ENCODE data around the gene ALDH8A1. TPM values are rescaled to one million over a fixed set of nuclear protein-coding genes. Genes with fewer than 3 reads are reported as not detected.
A peak's percentile ranks its signal among the peaks of the same experiment; 100 is the strongest.
"Not testable (repeated sequence)": the region's sequence is repeated elsewhere in the genome, so short reads cannot be mapped to it uniquely, and the experiment has no call there.

ALDH8A1 gene
- total and polyA plus RNA-seq, 2 experiments from 2014 or later, result 2.0 to 2.1 TPM

DNA sequence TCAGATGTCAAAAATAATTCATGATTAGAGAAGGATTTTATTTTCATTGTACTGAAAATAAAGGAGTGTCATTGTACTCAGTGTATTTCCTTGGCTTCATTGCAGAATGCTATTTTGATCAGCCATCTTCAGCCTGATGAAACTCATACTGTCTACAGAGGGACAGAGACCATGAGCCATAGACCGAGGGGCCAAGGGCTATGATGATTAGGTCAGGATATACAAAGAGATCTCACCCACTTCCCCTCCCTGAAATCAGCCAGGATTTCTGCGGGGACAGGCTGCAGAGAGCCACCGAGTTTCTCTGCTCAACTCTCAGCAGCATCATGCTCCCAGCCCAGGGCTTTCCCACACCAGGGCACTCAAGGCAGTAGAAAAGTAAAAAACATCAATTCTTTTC is 47.0 kb downstream of the ALDH8A1 start:
- Histone ChIP-seq H3K36me3 (no peaks in the 10 kb centered on the region), H3K27me3 (no peaks in the 10 kb centered on the region), H3K27ac (no peak overlapping the region), H3K4me3 (no peak overlapping the region), H3K9me3 (ENCODE audit: low read depth) (no peaks in the 10 kb centered on the region), H3K4me1 (ENCODE audit: low read depth) (no peaks in the 10 kb centered on the region)
- DNase-seq (ENCODE audit: low read depth in 1 of 2, low spot score in 1 of 2), result peak in 1 of 2 donors; percentile 9
- TF ChIP-seq, protein P1, sequence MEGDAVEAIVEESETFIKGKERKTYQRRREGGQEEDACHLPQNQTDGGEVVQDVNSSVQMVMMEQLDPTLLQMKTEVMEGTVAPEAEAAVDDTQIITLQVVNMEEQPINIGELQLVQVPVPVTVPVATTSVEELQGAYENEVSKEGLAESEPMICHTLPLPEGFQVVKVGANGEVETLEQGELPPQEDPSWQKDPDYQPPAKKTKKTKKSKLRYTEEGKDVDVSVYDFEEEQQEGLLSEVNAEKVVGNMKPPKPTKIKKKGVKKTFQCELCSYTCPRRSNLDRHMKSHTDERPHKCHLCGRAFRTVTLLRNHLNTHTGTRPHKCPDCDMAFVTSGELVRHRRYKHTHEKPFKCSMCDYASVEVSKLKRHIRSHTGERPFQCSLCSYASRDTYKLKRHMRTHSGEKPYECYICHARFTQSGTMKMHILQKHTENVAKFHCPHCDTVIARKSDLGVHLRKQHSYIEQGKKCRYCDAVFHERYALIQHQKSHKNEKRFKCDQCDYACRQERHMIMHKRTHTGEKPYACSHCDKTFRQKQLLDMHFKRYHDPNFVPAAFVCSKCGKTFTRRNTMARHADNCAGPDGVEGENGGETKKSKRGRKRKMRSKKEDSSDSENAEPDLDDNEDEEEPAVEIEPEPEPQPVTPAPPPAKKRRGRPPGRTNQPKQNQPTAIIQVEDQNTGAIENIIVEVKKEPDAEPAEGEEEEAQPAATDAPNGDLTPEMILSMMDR (IDR thresholded peaks at IDR 0.05; ENCODE audit: low read depth, low read length), result no peak

DNA sequence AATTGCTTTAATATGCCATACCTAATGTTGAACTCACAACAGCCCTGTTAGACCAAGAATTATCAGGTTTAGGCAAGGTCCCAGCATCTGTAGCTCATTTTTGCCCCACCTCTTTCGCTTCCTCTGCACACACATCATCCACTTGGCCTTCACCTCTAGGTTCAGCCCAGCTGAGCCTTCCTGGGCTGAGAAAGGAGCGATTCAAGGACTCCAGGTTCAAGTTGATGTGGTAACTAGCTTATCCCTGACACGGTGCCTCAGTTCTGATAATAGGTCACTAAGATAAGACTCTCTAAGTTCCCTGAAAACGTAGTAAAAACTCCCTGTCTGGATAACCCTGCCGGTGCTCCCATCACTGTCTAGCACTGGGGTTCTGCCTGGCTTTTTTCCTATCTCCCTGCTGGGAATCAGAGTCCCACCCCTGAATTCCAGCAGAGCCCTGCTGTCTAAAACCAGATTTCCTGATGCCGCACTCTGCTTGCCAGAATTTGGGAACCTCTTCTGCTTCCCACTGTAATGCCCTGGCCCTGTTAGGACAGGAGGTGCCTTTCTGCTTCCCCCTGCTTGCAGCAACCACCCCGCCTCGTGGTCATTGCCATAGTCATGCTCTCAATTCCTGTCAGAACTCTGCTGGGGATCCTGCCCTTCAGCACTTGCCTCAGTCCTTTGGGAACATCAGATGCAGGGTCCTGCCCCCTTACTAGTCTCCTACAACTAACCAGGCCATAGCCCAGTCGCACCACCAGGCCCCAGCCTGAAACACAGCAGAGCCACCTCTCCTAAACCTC is 47.6 kb downstream of the ALDH8A1 start:
- peak in 1 of 2 donors; percentile 59 for DNase-seq (ENCODE audit: low read depth in 1 of 2, low spot score in 1 of 2)
- Histone ChIP-seq H3K4me1 (ENCODE audit: low read depth) (no peaks in the 10 kb centered on the region), H3K9me3 (ENCODE audit: low read depth) (no peaks in the 10 kb centered on the region), H3K27me3 (no peaks in the 10 kb centered on the region), H3K27ac (no peak overlapping the region), H3K36me3 (no peaks in the 10 kb centered on the region), H3K4me3 (no peak overlapping the region)
- TF ChIP-seq, protein P1 (IDR thresholded peaks at IDR 0.05; ENCODE audit: low read depth, low read length), result no peak

DNA sequence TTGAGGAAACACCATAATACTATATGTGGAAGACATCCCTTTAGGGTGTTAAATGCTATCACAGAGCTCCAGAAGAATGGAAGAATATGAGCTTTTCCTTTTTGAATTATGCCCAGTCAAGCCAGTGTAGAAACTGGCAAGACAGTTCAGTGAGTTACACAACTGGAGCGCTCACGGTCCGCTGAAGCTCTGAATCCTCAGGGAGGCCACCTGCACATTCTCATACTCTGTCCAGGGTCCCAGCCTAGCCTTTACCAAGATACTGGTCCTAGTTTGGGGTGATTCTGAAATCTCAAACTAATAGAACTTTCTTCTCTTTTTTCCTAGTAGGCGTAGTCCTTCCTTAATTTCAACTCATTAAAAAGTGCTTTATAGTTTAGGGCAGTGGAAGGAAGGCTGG is 51.3 kb downstream of the ALDH8A1 start:
- Histone ChIP-seq H3K9me3 (ENCODE audit: low read depth) (no peaks in the 10 kb centered on the region), H3K27me3 (no peaks in the 10 kb centered on the region), H3K27ac (no peak overlapping the region), H3K36me3 (no peaks in the 10 kb centered on the region), H3K4me1 (ENCODE audit: low read depth) (no peaks in the 10 kb centered on the region), H3K4me3 (no peak overlapping the region)
- no peak for DNase-seq (ENCODE audit: low read depth in 1 of 2, low spot score in 1 of 2)
- TF ChIP-seq, protein P1 (IDR thresholded peaks at IDR 0.05; ENCODE audit: low read depth, low read length), result no peak

GRCh38 chr6:134898166-134898565 is 51.7 kb downstream of the ALDH8A1 start:
- not testable (repeated sequence) for H3K4me1 ChIP-seq (ENCODE audit: low read depth); H3K9me3 ChIP-seq (ENCODE audit: low read depth); H3K36me3 ChIP-seq; DNase-seq (ENCODE audit: low read depth in 1 of 2, low spot score in 1 of 2); H3K27me3 ChIP-seq; H3K4me3 ChIP-seq; H3K27ac ChIP-seq

GRCh38 chr6:134896910-134897309 is 53.0 kb downstream of the ALDH8A1 start:
- Histone ChIP-seq H3K9me3 (ENCODE audit: low read depth) (no peaks in the 10 kb centered on the region), H3K4me3 (no peak overlapping the region), H3K27ac (no peak overlapping the region), H3K27me3 (no peaks in the 10 kb centered on the region), H3K36me3 (no peaks in the 10 kb centered on the region), H3K4me1 (ENCODE audit: low read depth) (no peaks in the 10 kb centered on the region)
- TF ChIP-seq, protein P1 (IDR thresholded peaks at IDR 0.05; ENCODE audit: low read depth, low read length), result no peak
- no peak for DNase-seq (ENCODE audit: low read depth in 1 of 2, low spot score in 1 of 2)

GRCh38 chr6:134894800-134895199 is 55.1 kb downstream of the ALDH8A1 start:
- H3K36me3 ChIP-seq, result no peaks in the 10 kb centered on the region
- no peak overlapping the region for H3K27ac ChIP-seq
- H3K9me3 ChIP-seq (ENCODE audit: low read depth), result no peaks in the 10 kb centered on the region
- no peak for DNase-seq (ENCODE audit: low read depth in 1 of 2, low spot score in 1 of 2)
- H3K4me1 ChIP-seq (ENCODE audit: low read depth), result no peaks in the 10 kb centered on the region
- TF ChIP-seq, protein P1 (IDR thresholded peaks at IDR 0.05; ENCODE audit: low read depth, low read length), result no peak
- no peaks in the 10 kb centered on the region for H3K27me3 ChIP-seq
- H3K4me3 ChIP-seq, result no peak overlapping the region

All from cardiac muscle cell (in vitro differentiated cells and primary cell).